SU-DHL-6 (cell line): ENCODE data around the gene DENND5A.

Source experiments
- CTCF ChIP-seq: fragments of 200-600 bp; sonication (generic); IDR thresholded peaks from one replicate; pipeline ENCODE4 v1.5.1; 2017; ENCODE audit warnings: antibody characterized with exemption, mild to moderate bottlenecking, low read length, moderate library complexity; ENCODE audit not compliant: insufficient read depth, poor library complexity, severe bottlenecking
- EZH2phosphoT487 ChIP-seq: fragments of 200-600 bp; sonication (generic), shearing (Covaris generic); conservative IDR thresholded peaks from 2 replicates; pipeline ENCODE4 v1.6.1; 2018; ENCODE audit warnings: mild to moderate bottlenecking, antibody characterized with exemption, low read length, moderate library complexity, mixed read lengths

DNA sequence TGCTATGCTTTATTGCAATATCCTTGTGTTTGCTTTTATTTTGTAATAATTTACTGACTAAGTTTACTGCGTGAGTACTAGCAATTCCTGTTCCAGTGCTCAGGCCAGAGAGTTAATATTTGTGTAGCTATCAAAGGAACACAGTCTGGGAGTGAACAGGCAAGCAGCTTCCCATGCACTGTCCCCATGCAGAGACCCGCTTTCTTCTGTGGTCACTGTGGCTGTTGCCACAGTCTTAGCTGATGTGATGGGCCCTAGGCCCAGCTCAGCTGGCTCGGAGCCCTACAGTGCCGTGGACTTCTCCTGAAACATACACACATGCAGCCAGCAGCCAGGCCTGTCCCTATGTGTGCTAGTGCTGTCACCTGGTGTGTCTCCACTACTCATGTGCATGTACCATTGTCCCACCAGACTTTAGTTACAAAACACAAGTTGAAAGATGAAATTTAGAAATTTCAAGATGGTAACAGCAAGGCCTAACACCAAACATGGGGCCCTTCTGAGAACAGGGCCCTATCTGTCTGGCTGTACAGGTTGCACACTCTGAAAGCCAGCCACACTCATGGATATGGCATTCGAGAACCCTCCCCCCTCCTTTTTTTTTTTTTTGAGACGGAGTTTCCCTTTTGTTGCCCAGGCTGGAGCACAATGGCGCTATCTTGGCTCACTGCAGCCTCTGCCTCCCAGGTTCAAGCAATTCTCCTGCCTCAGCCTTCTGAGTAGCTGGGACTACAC lies 161.4 kb downstream of the DENND5A start:
- TF ChIP-seq CTCF (no peak), EZH2phosphoT487 (no peak)
